HCT116 (cell line): ENCODE measurements around the gene DEFB132. TPM values are rescaled to one million over a fixed set of nuclear protein-coding genes. Genes with fewer than 3 reads are reported as not detected.
A peak's percentile ranks its signal among the peaks of the same experiment; 100 is the strongest.

ENCODE experiments used
- ATAC-seq: fragments of 200-7000 bp; cut with Tn5 transposase; 2 replicates; pipeline ENCODE4 v1.9.1; 2020; ENCODE audit warnings: mild to moderate bottlenecking, moderate library complexity
- BruUV-seq: library from RNA; stranded (reverse); fragments of 400-500 nt; replicated peaks from 2 replicates; lab custom pipeline; 2021; lab: Mats Ljungman, UMichigan
- CTCF ChIA-PET: fragments of 300-600 bp; sonication (Branson Sonifier 250); formaldehyde crosslinking; loops from one replicate; lab custom pipeline; 2021; ENCODE audit warnings: antibody characterized with exemption; lab: Charles Lee
- POLR2A ChIA-PET: fragments of 300-600, 350-600 bp; sonication (Branson Sonifier 250); formaldehyde crosslinking; loops from one replicate; lab custom pipeline; 2021; ENCODE audit warnings: antibody characterized with exemption; lab: Charles Lee
- RAD21 ChIA-PET, 2 experiments: fragments of 300-600 bp; sonication (Branson Sonifier 250); formaldehyde crosslinking; loops; one replicate each; lab custom pipeline; 2023; ENCODE audit warnings: low total read pairs in 2 of 2; ENCODE audit not compliant: uncharacterized antibody in 2 of 2, unreplicated experiment in 2 of 2, low non-redundant PET in 1 of 2; lab: Charles Lee
- DNase-seq: peaks from one replicate; pipeline ENCODE4 v3.0.0-alpha.2; 2010; ENCODE audit warnings: low read depth, low spot score
- H2AFZ ChIP-seq: fragments of 200-600 bp; shearing (Covaris generic), sonication (generic); 2 replicates; pipeline ENCODE4 v1.6.1; 2017; ENCODE audit warnings: low read depth, mixed run types, mixed read lengths, antibody characterized with exemption, low read length; ENCODE audit not compliant: poor library complexity, severe bottlenecking
- H3K27ac ChIP-seq: 2 replicates; pipeline ENCODE4 v1.5.1; 2012; ENCODE audit warnings: low read depth, low read length
- H3K27me3 ChIP-seq: fragments of 200-600 bp; sonication (generic); 2 replicates; pipeline ENCODE4 v1.6.1; 2016; ENCODE audit warnings: mixed run types, low read length, mixed read lengths; ENCODE audit not compliant: insufficient read depth
- H3K36me3 ChIP-seq, 2 experiments: fragments of 200-500 bp in 1 of 2; fragments of 200-600 bp in 1 of 2; sonication (Bioruptor generic) in 1 of 2; sonication (generic) in 1 of 2; 2 replicates each; pipeline versions ENCODE4 v1.5.1 to v1.6.1; 2014 to 2016; ENCODE audit warnings: low read length in 2 of 2, inconsistent platforms in 1 of 2, mixed read lengths in 1 of 2, mixed run types in 1 of 2; ENCODE audit not compliant: insufficient read depth in 2 of 2, control insufficient read depth in 1 of 2
- H3K4me1 ChIP-seq, 2 experiments: fragments of 200-600 bp in 1 of 2; sonication (generic) in 1 of 2; 2 replicates each; pipeline versions ENCODE4 v1.5.1 to v1.6.1; 2012 to 2017; ENCODE audit warnings: low read length in 2 of 2, inconsistent platforms in 1 of 2, mild to moderate bottlenecking in 1 of 2, mixed read lengths in 1 of 2, mixed run types in 1 of 2, moderate library complexity in 1 of 2; ENCODE audit not compliant: insufficient read depth in 2 of 2, control insufficient read depth in 1 of 2
- H3K4me2 ChIP-seq: fragments of 200-600 bp; sonication (generic); 2 replicates; pipeline ENCODE4 v1.6.1; 2017; ENCODE audit warnings: mixed run types, low read length, mixed read lengths
- H3K4me3 ChIP-seq, 2 experiments: fragments of 200-600 bp in 1 of 2; sonication (generic) in 1 of 2; replicated peaks in 1 of 2; 2 replicates each; pipeline ENCODE4 v1.5.1; 2011 to 2016; ENCODE audit warnings: low read length in 2 of 2, control low read depth in 1 of 2, low read depth in 1 of 2, mild to moderate bottlenecking in 1 of 2, mixed read lengths in 1 of 2, mixed run types in 1 of 2
- H3K79me2 ChIP-seq: fragments of 200-600 bp; sonication (generic); 2 replicates; pipeline ENCODE4 v1.6.1; 2017; ENCODE audit warnings: mild to moderate bottlenecking, mixed run types, low read length, moderate library complexity, mixed read lengths; ENCODE audit not compliant: insufficient read depth
- H3K9ac ChIP-seq: fragments of 200-600 bp; sonication (generic); 2 replicates; pipeline ENCODE4 v1.6.1; 2016; ENCODE audit warnings: low read length, mixed read lengths
- H3K9me2 ChIP-seq: fragments of 200-600 bp; sonication (generic), shearing (Covaris generic); 2 replicates; pipeline ENCODE4 v1.6.1; 2017; ENCODE audit warnings: mixed run types, mild to moderate bottlenecking, moderate library complexity; ENCODE audit not compliant: insufficient read depth
- H3K9me3 ChIP-seq, 2 experiments: fragments of 200-500 bp in 1 of 2; fragments of 200-600 bp in 1 of 2; sonication (Bioruptor generic) in 1 of 2; sonication (generic) in 1 of 2; 2 replicates each; pipeline ENCODE4 v1.6.1; 2014 to 2017; ENCODE audit warnings: low read length in 2 of 2, mixed read lengths in 2 of 2, inconsistent platforms in 1 of 2, low read depth in 1 of 2, mild to moderate bottlenecking in 1 of 2, mixed run types in 1 of 2, moderate library complexity in 1 of 2; ENCODE audit not compliant: control insufficient read depth in 1 of 2, insufficient read depth in 1 of 2
- H4K20me1 ChIP-seq: fragments of 200-600 bp; sonication (generic), shearing (Covaris generic); 2 replicates; pipeline ENCODE4 v1.6.1; 2017; ENCODE audit warnings: mixed run types, mild to moderate bottlenecking, moderate library complexity; ENCODE audit not compliant: insufficient read depth
- CBX3 ChIP-seq: IDR thresholded peaks from 2 replicates; pipeline ENCODE4 v1.6.1; 2012; ENCODE audit warnings: low read depth
- CEBPB ChIP-seq: IDR thresholded peaks from 2 replicates; pipeline ENCODE4 v1.6.1; 2012; ENCODE audit warnings: low read depth
- EGR1 ChIP-seq: IDR thresholded peaks from 2 replicates; pipeline ENCODE4 v1.6.1; 2012; ENCODE audit warnings: low read depth
- ELF1 ChIP-seq: IDR thresholded peaks from 2 replicates; pipeline ENCODE4 v1.6.1; 2012; ENCODE audit warnings: low read depth, borderline replicate concordance
- EZH2 ChIP-seq: fragments of 200-600 bp; sonication (generic); IDR thresholded peaks from 2 replicates; pipeline ENCODE4 v1.6.1; 2017; ENCODE audit warnings: antibody characterized with exemption, mixed run types
- FOSL1 ChIP-seq: IDR thresholded peaks from 2 replicates; pipeline ENCODE4 v1.6.1; 2012; ENCODE audit warnings: low read depth
- JUND ChIP-seq: IDR thresholded peaks from 2 replicates; pipeline ENCODE4 v1.6.1; 2012
- POLR2A ChIP-seq: IDR thresholded peaks from 2 replicates; pipeline ENCODE4 v1.7.0; 2011; ENCODE audit warnings: borderline replicate concordance; ENCODE audit not compliant: insufficient read depth, insufficient read length; ENCODE audit errors: extremely low read depth
- POLR2AphosphoS5 ChIP-seq: IDR thresholded peaks from 2 replicates; pipeline ENCODE4 v1.6.1; 2011; ENCODE audit warnings: mild to moderate bottlenecking, low read depth, low read length, moderate library complexity
- SIN3A ChIP-seq: IDR thresholded peaks from 2 replicates; pipeline ENCODE4 v1.6.1; 2012; ENCODE audit warnings: low read depth
- SP1 ChIP-seq: IDR thresholded peaks from 2 replicates; pipeline ENCODE4 v1.6.1; 2012; ENCODE audit warnings: low read depth
- SRF ChIP-seq: IDR thresholded peaks from 2 replicates; pipeline ENCODE4 v1.6.1; 2012; ENCODE audit warnings: low read depth
- TCF7L2 ChIP-seq: IDR thresholded peaks from 2 replicates; pipeline ENCODE4 v1.7.0; 2011; ENCODE audit warnings: borderline replicate concordance, inconsistent platforms; ENCODE audit not compliant: insufficient read depth, insufficient read length; ENCODE audit errors: extremely low read depth
- YY1 ChIP-seq: IDR thresholded peaks from 2 replicates; pipeline ENCODE4 v1.6.1; 2011; ENCODE audit warnings: low read length, low read depth, moderate library complexity, mild to moderate bottlenecking; ENCODE audit not compliant: insufficient replicate concordance; ENCODE audit errors: extremely low read depth
- ZFX ChIP-seq: fragments of 450-650 bp; IDR thresholded peaks from 2 replicates; pipeline ENCODE4 v1.6.1; 2017
- intact Hi-C: fragments of 100-400 bp; cut with micrococcal nuclease; formaldehyde crosslinking; loops from 2 replicates; pipeline ENCODE4 v1.10.0; 2022
- total RNA-seq: library from RNA; stranded (reverse); gene quantifications from one replicate; pipeline ENCODE4 v1.2.1, GENCODE V29; 2021; ENCODE audit not compliant: unreplicated experiment
- TF ChIP-seq, protein P1 (sequence below): IDR thresholded peaks from 2 replicates; pipeline ENCODE4 v1.6.1; 2011; ENCODE audit warnings: mild to moderate bottlenecking, low read length, moderate library complexity; ENCODE audit not compliant: insufficient replicate concordance; ENCODE audit errors: extremely low read depth
- TF ChIP-seq, protein P2 (sequence below): IDR thresholded peaks from 2 replicates; pipeline ENCODE4 v1.6.1; 2012
- TF ChIP-seq, protein P3 (sequence below): IDR thresholded peaks from 2 replicates; pipeline ENCODE4 v1.6.1; 2012

DEFB132 gene
- total RNA-seq, 1 experiment from 2014 or later: not detected

DNA sequence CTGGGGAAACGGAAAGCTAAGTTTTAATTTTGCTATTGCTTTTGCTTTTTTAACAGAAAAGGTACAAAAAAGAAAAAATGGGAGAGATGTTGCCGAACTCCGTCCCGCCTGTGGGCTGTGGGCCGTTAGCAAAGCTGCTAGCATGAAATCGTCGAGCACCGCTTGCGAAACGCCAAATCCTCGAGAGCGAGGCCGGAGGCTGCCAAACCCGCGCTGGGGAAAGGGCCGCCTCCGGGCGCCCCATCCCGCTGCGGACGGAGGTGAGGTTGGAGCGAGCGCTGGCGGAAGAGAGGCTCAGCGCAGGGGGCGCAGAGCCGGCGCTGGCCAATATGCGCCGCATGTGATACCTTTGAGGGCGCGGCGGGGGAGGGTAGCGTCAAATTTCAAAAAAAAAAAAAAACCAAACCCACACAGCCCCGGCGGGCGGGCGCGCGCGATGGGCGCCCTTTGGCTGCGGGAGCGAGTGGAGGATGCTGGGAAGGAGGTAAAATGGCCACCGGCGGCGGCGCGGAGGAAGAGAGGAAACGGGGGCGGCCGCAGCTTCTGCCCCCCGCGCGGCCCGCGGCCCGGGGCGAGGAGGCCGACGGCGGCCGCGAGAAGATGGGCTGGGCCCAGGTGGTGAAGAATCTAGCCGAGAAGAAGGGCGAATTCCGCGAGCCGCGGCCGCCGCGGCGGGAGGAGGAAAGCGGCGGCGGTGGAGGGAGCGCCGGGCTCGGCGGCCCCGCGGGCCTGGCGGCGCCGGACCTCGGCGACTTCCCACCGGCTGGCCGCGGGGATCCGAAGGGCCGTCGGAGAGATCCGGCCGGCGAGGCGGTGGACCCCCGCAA is 39.8 kb downstream of the DEFB132 start, which contains the start of gene ZCCHC3:
Gene ZCCHC3 (plus strand): TSS at position 473 of the 827 bp plus-strand sequence. CDS start 17 bp downstream, at position 490.
- H3K4me2 ChIP-seq: peak within 1 kb of the TSS; percentile 88
- peaks cover 4 to 18% of the 10 kb centered on the region in 2 experiments; a peak in 3 of 4 replicates for H3K36me3 ChIP-seq
- no peaks in the 10 kb centered on the region for H3K9me3 ChIP-seq
- H3K4me1 ChIP-seq: peaks cover 20 to 45% of the 10 kb centered on the region in 2 experiments
- TSS peak; percentile 88 for BruUV-seq
- peak within 1 kb of the TSS; percentile 62 to 88 for H3K4me3 ChIP-seq
- TF ChIP-seq SIN3A (peak; percentile 88), SRF (peak; percentile 6; the same call in 1 of the 2 replicates), POLR2AphosphoS5 (peak; percentile 81), EZH2 (no peak), CBX3 (peak; percentile 94), ZFX (peak; percentile 99), JUND (peak; percentile 26; the same call in 1 of the 2 replicates), CEBPB (peak; percentile 50), FOSL1 (no peak), TCF7L2 (peak; percentile 95), YY1 (peak; percentile 94), ELF1 (no peak), POLR2A (no peak), EGR1 (peak; percentile 90), SP1 (peak; percentile 77)
- TF ChIP-seq, protein P1, sequence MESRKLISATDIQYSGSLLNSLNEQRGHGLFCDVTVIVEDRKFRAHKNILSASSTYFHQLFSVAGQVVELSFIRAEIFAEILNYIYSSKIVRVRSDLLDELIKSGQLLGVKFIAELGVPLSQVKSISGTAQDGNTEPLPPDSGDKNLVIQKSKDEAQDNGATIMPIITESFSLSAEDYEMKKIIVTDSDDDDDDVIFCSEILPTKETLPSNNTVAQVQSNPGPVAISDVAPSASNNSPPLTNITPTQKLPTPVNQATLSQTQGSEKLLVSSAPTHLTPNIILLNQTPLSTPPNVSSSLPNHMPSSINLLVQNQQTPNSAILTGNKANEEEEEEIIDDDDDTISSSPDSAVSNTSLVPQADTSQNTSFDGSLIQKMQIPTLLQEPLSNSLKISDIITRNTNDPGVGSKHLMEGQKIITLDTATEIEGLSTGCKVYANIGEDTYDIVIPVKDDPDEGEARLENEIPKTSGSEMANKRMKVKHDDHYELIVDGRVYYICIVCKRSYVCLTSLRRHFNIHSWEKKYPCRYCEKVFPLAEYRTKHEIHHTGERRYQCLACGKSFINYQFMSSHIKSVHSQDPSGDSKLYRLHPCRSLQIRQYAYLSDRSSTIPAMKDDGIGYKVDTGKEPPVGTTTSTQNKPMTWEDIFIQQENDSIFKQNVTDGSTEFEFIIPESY: peak; percentile 74
- TF ChIP-seq, protein P2, sequence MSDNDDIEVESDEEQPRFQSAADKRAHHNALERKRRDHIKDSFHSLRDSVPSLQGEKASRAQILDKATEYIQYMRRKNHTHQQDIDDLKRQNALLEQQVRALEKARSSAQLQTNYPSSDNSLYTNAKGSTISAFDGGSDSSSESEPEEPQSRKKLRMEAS: peak; percentile 92
- TF ChIP-seq, protein P3, sequence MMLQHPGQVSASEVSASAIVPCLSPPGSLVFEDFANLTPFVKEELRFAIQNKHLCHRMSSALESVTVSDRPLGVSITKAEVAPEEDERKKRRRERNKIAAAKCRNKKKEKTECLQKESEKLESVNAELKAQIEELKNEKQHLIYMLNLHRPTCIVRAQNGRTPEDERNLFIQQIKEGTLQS: no peak
- peaks cover 3% of the 10 kb centered on the region; the same call in 1 of the 2 replicates for H4K20me1 ChIP-seq
- ChIA-PET POLR2A (interaction anchor here (1.9 kb wide), 1 partner anchor 27 kb away, joined by 12 read pairs; the partner anchor contains the start of gene SOX12), RAD21 (interaction anchor here (0.7 to 0.8 kb wide), 2 partner anchors 28 to 643 kb away, joined by 3 read pairs; partner anchors contain the start of gene SOX12 (in 1 of the 2)), CTCF (no interaction called here)
- H3K9me2 ChIP-seq: no peaks in the 10 kb centered on the region
- H2AFZ ChIP-seq: peak within 1 kb of the TSS; percentile 19
- H3K9ac ChIP-seq: peak within 1 kb of the TSS; percentile 94
- H3K79me2 ChIP-seq: peaks cover 35% of the 10 kb centered on the region
- H3K27ac ChIP-seq: peak within 1 kb of the TSS; percentile 99
- no peaks in the 10 kb centered on the region for H3K27me3 ChIP-seq
- peak; percentile 85 for ATAC-seq
- intact Hi-C loops: loop anchor here (1.0 kb wide), 1 partner anchor 27 kb away; no protein-coding TSS in a partner anchor
- peak; percentile 77 for DNase-seq
